GM18951 (cell line): Measurements from ENCODE around the gene ORM1.
"Not testable (repeated sequence)": the region's sequence is repeated elsewhere in the genome, so short reads cannot be mapped to it uniquely, and the experiment has no call there.

Experiments
- POLR2A ChIP-seq: IDR thresholded peaks from 4 replicates; pipeline ENCODE4 v1.6.1; 2011; ENCODE audit warnings: mild to moderate bottlenecking; ENCODE audit not compliant: insufficient read length, insufficient read depth; ENCODE audit errors: extremely low read depth
- in situ Hi-C: fragments of 300-500 bp; cut with MboI; formaldehyde crosslinking; loops from one replicate; pipeline ENCODE4 v1.12.0; 2022; ENCODE audit warnings: low sequenced_read_pairs, mixed read lengths, inconsistent platforms; ENCODE audit not compliant: unreplicated experiment

The ORM1 gene

GRCh38 chr9:114317665-114318357 lies 5.1 kb upstream of the ORM1 start:
- no peak for TF ChIP-seq POLR2A
- in situ Hi-C loops: no loop called here

- TF ChIP-seq POLR2A: no peak
- in situ Hi-C loops: no loop called here
Measured at GRCh38 chr9:114318416-114318815, 4.5 kb upstream of the ORM1 start.

- no peak for TF ChIP-seq POLR2A
- in situ Hi-C loops: no loop called here
Measured at GRCh38 chr9:114319147-114319546, 3.8 kb upstream of the ORM1 start.

- in situ Hi-C loops: not testable (repeated sequence)
Measured at GRCh38 chr9:114320710-114321109, 2.2 kb upstream of the ORM1 start.

- in situ Hi-C loops: no loop called here
- TF ChIP-seq POLR2A: no peak
Measured at GRCh38 chr9:114321759-114322158, 1.1 kb upstream of the ORM1 start.

GRCh38 chr9:114322160-114322818 lies 609 bp upstream of the ORM1 start:
- in situ Hi-C loops: not testable (repeated sequence)

- in situ Hi-C loops: not testable (repeated sequence)
Measured at GRCh38 chr9:114323849-114324248, 951 bp downstream of the ORM1 start.

- in situ Hi-C loops: no loop called here
- TF ChIP-seq POLR2A: no peak
Measured at GRCh38 chr9:114324492-114324891, 1.6 kb downstream of the ORM1 start.

GRCh38 chr9:114324965-114325364 lies 2.1 kb downstream of the ORM1 start:
- in situ Hi-C loops: not testable (repeated sequence)

- in situ Hi-C loops: not testable (repeated sequence)
Measured at GRCh38 chr9:114325684-114326254, 2.9 kb downstream of the ORM1 start.

- no peak for TF ChIP-seq POLR2A
- in situ Hi-C loops: no loop called here
Measured at GRCh38 chr9:114327749-114328148, 4.9 kb downstream of the ORM1 start.

- in situ Hi-C loops: not testable (repeated sequence)
Measured at GRCh38 chr9:114328357-114328820, 5.5 kb downstream of the ORM1 start.

- in situ Hi-C loops: not testable (repeated sequence)
Measured at GRCh38 chr9:114328937-114329624, 6.2 kb downstream of the ORM1 start.

GRCh38 chr9:114329625-114330022 lies 6.7 kb downstream of the ORM1 start, which contains the start of gene ORM2:
Gene ORM2, plus strand, starts transcription at chr9:114329869. Its CDS starts 36 bp downstream, at chr9:114329905.
- in situ Hi-C loops: not testable (repeated sequence)

- in situ Hi-C loops: no loop called here
- TF ChIP-seq POLR2A: no peak
Measured at GRCh38 chr9:114330636-114331035, 7.7 kb downstream of the ORM1 start.

- in situ Hi-C loops: not testable (repeated sequence)
Measured at GRCh38 chr9:114331229-114332195, 8.6 kb downstream of the ORM1 start.

- in situ Hi-C loops: not testable (repeated sequence)
Measured at GRCh38 chr9:114332474-114333040, 9.7 kb downstream of the ORM1 start.

GRCh38 chr9:114333718-114334117 lies 10.8 kb downstream of the ORM1 start:
- in situ Hi-C loops: not testable (repeated sequence)
